Neural progenitor cell (in vitro differentiated cells): Measurements from ENCODE around the gene SH3BP5. TPM values are rescaled to one million over a fixed set of nuclear protein-coding genes. Genes with fewer than 3 reads are reported as not detected.
"Not testable (repeated sequence)": the region's sequence is repeated elsewhere in the genome, so short reads cannot be mapped to it uniquely, and the experiment has no call there.

Experiments used
- DNase-seq: peaks from one replicate; pipeline ENCODE4 v3.0.0-alpha.2; 2016; ENCODE audit warnings: low spot score
- H2AFZ ChIP-seq: fragments of 200-600 bp; sonication (generic); replicated peaks from 2 replicates; pipeline ENCODE4 v1.6.1; 2016; ENCODE audit warnings: antibody characterized with exemption
- H3F3A ChIP-seq: fragments of 200-600 bp; sonication (generic); 2 replicates; pipeline ENCODE4 v1.6.1; 2016; ENCODE audit warnings: antibody characterized with exemption, low read depth
- H3K27ac ChIP-seq: fragments of 200-600 bp; sonication (generic); 2 replicates; pipeline ENCODE4 v1.5.1; 2016; ENCODE audit warnings: mild to moderate bottlenecking
- H3K27me3 ChIP-seq: fragments of 200-600 bp; sonication (generic); 2 replicates; pipeline ENCODE4 v1.6.1; 2016; ENCODE audit warnings: mild to moderate bottlenecking, moderate library complexity
- H3K36me3 ChIP-seq: fragments of 200-600 bp; sonication (generic); 2 replicates; pipeline ENCODE4 v1.5.1; 2016
- H3K4me1 ChIP-seq: fragments of 200-600 bp; sonication (generic); 2 replicates; pipeline ENCODE4 v1.6.1; 2016; ENCODE audit warnings: mixed run types
- H3K4me2 ChIP-seq: fragments of 200-600 bp; sonication (generic); 2 replicates; pipeline ENCODE4 v1.6.1; 2016
- H3K4me3 ChIP-seq: fragments of 200-600 bp; sonication (generic); 2 replicates; pipeline ENCODE4 v1.5.1; 2016
- H3K79me2 ChIP-seq: fragments of 200-600 bp; sonication (generic); 2 replicates; pipeline ENCODE4 v1.6.1; 2016; ENCODE audit warnings: low read depth
- H3K9ac ChIP-seq: fragments of 200-600 bp; sonication (generic); 2 replicates; pipeline ENCODE4 v1.6.1; 2016
- H3K9me3 ChIP-seq: fragments of 200-600 bp; sonication (generic); 2 replicates; pipeline ENCODE4 v1.5.1; 2016; ENCODE audit warnings: low read depth
- H4K20me1 ChIP-seq: fragments of 200-600 bp; sonication (generic); 2 replicates; pipeline ENCODE4 v1.6.1; 2016; ENCODE audit warnings: low read depth
- H3K27ac Mint-ChIP-seq: 3 replicates; pipeline ENCODE4 v1.8.0; 2021; ENCODE audit warnings: mixed read lengths
- H3K27me3 Mint-ChIP-seq: 2 replicates; pipeline ENCODE4 v1.8.0; 2022; ENCODE audit warnings: low read depth, mild to moderate bottlenecking, inconsistent platforms, moderate library complexity, mixed read lengths; ENCODE audit not compliant: insufficient read depth
- H3K36me3 Mint-ChIP-seq: 3 replicates; pipeline ENCODE4 v1.8.0; 2021; ENCODE audit warnings: mixed read lengths
- H3K4me1 Mint-ChIP-seq: 3 replicates; pipeline ENCODE4 v1.8.0; 2021; ENCODE audit warnings: mixed read lengths
- H3K4me3 Mint-ChIP-seq: 3 replicates; pipeline ENCODE4 v1.8.0; 2021; ENCODE audit warnings: mild to moderate bottlenecking, moderate library complexity, mixed read lengths
- H3K9me3 Mint-ChIP-seq: 3 replicates; pipeline ENCODE4 v1.8.0; 2020; ENCODE audit warnings: mixed read lengths
- CTCF ChIP-seq: fragments of 200-600 bp; sonication (generic); IDR thresholded peaks from 2 replicates; pipeline ENCODE4 v1.5.1; 2017; ENCODE audit warnings: antibody characterized with exemption, mild to moderate bottlenecking
- EZH2 ChIP-seq: fragments of 200-600 bp; sonication (generic); IDR thresholded peaks from 2 replicates; pipeline ENCODE4 v1.6.1; 2017; ENCODE audit warnings: antibody characterized with exemption, mild to moderate bottlenecking, moderate library complexity
- EZH2phosphoT487 ChIP-seq: fragments of 200-600 bp; sonication (generic); IDR thresholded peaks from 2 replicates; pipeline ENCODE4 v1.6.1; 2017; ENCODE audit warnings: antibody characterized with exemption
- total RNA-seq: library from RNA; depleted of rRNA; stranded (reverse); fragments of >200 nt; gene quantifications from 2 replicates; pipeline ENCODE4 v1.2.3, GENCODE V29; 2015; ENCODE audit warnings: low replicate concordance

The SH3BP5 gene
- total RNA-seq, 1 donor from 2014 or later: 11.2 TPM

DNA sequence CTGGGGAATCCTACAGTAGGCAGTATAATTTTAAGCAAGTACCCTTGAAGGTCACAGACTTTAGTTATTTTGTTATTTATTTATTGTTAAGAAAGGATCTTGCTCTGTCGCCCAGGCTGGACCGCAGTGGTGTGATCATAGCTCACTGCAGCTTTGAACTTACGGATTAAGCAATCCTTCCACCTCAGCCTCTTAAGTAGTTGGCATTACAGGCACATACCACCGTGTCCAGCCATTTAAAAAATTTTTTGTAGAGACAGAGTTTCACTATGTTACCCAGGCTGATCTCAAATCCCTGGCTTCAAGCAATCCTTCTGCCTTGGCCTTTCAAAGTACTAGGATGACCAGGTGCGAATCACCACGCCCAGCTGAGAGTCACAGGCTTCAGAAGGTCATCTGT lies 22.1 kb upstream of the SH3BP5 start:
- H3K9me3 Mint-ChIP-seq: no peaks in the 10 kb centered on the region
- H3K79me2 ChIP-seq: no peaks in the 10 kb centered on the region
- H3K4me2 ChIP-seq: no peak overlapping the region
- no peak overlapping the region for H3K4me3 ChIP-seq
- H3K27me3 Mint-ChIP-seq: no peaks in the 10 kb centered on the region
- H2AFZ ChIP-seq: no peak overlapping the region
- no peaks in the 10 kb centered on the region for H3K27me3 ChIP-seq
- no peak overlapping the region for H3K27ac ChIP-seq
- no peak for DNase-seq
- H3K9ac ChIP-seq: no peak overlapping the region
- no peak overlapping the region for H3K4me3 Mint-ChIP-seq
- no peaks in the 10 kb centered on the region for H3K36me3 Mint-ChIP-seq
- no peaks in the 10 kb centered on the region for H3K9me3 ChIP-seq
- H3K27ac Mint-ChIP-seq: no peak overlapping the region
- peaks cover 6% of the 10 kb centered on the region for H3K4me1 Mint-ChIP-seq
- peaks cover 8% of the 10 kb centered on the region for H3F3A ChIP-seq
- H4K20me1 ChIP-seq: no peaks in the 10 kb centered on the region
- peaks cover 5% of the 10 kb centered on the region for H3K4me1 ChIP-seq
- no peaks in the 10 kb centered on the region for H3K36me3 ChIP-seq
- TF ChIP-seq EZH2phosphoT487: no peak
- no peak for TF ChIP-seq EZH2
- no peak for TF ChIP-seq CTCF

GRCh38 chr3:15350141-15350540 lies 17.8 kb upstream of the SH3BP5 start:
- H3K9ac ChIP-seq: no peak overlapping the region
- Mint-ChIP-seq H3K9me3 (no peaks in the 10 kb centered on the region), H3K4me3 (no peak overlapping the region), H3K27me3 (peaks cover 2% of the 10 kb centered on the region), H3K27ac (no peak overlapping the region), H3K36me3 (no peaks in the 10 kb centered on the region), H3K4me1 (no peaks in the 10 kb centered on the region)
- H3K36me3 ChIP-seq: no peaks in the 10 kb centered on the region
- no peak overlapping the region for H3K27ac ChIP-seq
- no peaks in the 10 kb centered on the region for H3K4me1 ChIP-seq
- H3F3A ChIP-seq: no peaks in the 10 kb centered on the region
- DNase-seq: no peak
- H3K9me3 ChIP-seq: no peaks in the 10 kb centered on the region
- H3K4me2 ChIP-seq: no peak overlapping the region
- H3K27me3 ChIP-seq: no peaks in the 10 kb centered on the region
- no peak for TF ChIP-seq EZH2phosphoT487
- no peak overlapping the region for H2AFZ ChIP-seq
- no peaks in the 10 kb centered on the region for H4K20me1 ChIP-seq
- H3K79me2 ChIP-seq: no peaks in the 10 kb centered on the region
- no peak overlapping the region for H3K4me3 ChIP-seq

DNA sequence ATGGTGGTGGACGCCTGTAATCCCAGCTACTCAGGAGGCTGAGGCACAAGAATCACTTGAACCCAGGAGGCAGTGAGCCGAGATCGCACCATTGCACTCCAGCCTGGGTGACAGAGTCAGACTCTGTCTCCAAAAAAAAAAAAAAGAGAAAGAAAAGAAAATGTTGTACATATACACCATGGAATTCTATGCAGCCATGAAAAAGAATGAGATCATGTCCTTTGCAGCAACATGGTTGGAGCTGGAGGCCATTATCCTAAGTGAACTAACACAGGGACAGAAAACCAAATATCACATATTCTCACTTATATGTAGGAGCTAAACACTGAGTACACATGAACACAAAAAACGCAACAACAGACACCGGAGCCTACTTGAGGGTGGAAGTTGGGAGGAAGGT lies 17.1 kb upstream of the SH3BP5 start:
- not testable (repeated sequence) for H3K9ac ChIP-seq, H3K4me1 ChIP-seq, DNase-seq, H3K27ac ChIP-seq, H3K36me3 Mint-ChIP-seq, H2AFZ ChIP-seq, H3K79me2 ChIP-seq, H3K4me3 Mint-ChIP-seq, H3K9me3 ChIP-seq, H3K27ac Mint-ChIP-seq, H3K27me3 Mint-ChIP-seq, H3K27me3 ChIP-seq, H3K4me3 ChIP-seq, H3K4me1 Mint-ChIP-seq, H3K4me2 ChIP-seq, H3K36me3 ChIP-seq, H4K20me1 ChIP-seq, H3F3A ChIP-seq, H3K9me3 Mint-ChIP-seq

DNA sequence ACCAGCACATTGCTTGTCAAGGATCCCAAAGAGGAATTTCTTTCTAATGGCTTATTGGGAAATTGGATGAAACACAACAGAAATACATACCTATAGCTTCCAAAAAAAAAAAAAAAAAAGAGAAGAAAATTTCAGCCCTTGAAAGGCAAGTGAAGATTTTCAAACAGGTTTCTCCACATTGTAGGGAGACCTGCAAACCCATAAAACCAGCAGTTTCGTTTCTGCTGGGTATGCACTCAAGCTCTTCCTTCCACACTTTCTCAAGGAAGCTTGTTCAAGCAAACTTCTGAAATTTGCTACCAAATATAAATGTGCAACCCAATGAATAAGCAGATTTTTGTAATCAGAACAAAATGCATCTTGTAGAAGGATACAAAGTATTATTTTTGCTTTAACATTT lies 15.9 kb upstream of the SH3BP5 start:
- no peaks in the 10 kb centered on the region for H3K4me1 ChIP-seq
- no peaks in the 10 kb centered on the region for H3F3A ChIP-seq
- Mint-ChIP-seq H3K9me3 (no peaks in the 10 kb centered on the region), H3K27ac (no peak overlapping the region), H3K4me1 (no peaks in the 10 kb centered on the region), H3K4me3 (no peak overlapping the region), H3K36me3 (no peaks in the 10 kb centered on the region), H3K27me3 (peaks cover 2% of the 10 kb centered on the region)
- H4K20me1 ChIP-seq: no peaks in the 10 kb centered on the region
- H3K79me2 ChIP-seq: no peaks in the 10 kb centered on the region
- TF ChIP-seq EZH2phosphoT487 (no peak), EZH2 (no peak), CTCF (no peak)
- H3K27me3 ChIP-seq: no peaks in the 10 kb centered on the region
- H3K4me2 ChIP-seq: no peak overlapping the region
- no peaks in the 10 kb centered on the region for H3K36me3 ChIP-seq
- H2AFZ ChIP-seq: no peak overlapping the region
- H3K4me3 ChIP-seq: no peak overlapping the region
- no peak overlapping the region for H3K27ac ChIP-seq
- H3K9ac ChIP-seq: no peak overlapping the region
- H3K9me3 ChIP-seq: no peaks in the 10 kb centered on the region
- DNase-seq: no peak
